ENCODE data around the gene NPFFR1.

- TF ChIP-seq, protein P1, sequence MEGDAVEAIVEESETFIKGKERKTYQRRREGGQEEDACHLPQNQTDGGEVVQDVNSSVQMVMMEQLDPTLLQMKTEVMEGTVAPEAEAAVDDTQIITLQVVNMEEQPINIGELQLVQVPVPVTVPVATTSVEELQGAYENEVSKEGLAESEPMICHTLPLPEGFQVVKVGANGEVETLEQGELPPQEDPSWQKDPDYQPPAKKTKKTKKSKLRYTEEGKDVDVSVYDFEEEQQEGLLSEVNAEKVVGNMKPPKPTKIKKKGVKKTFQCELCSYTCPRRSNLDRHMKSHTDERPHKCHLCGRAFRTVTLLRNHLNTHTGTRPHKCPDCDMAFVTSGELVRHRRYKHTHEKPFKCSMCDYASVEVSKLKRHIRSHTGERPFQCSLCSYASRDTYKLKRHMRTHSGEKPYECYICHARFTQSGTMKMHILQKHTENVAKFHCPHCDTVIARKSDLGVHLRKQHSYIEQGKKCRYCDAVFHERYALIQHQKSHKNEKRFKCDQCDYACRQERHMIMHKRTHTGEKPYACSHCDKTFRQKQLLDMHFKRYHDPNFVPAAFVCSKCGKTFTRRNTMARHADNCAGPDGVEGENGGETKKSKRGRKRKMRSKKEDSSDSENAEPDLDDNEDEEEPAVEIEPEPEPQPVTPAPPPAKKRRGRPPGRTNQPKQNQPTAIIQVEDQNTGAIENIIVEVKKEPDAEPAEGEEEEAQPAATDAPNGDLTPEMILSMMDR (conservative IDR thresholded peaks at IDR 0.05) = no peak
- no peak for TF ChIP-seq ZFX (IDR thresholded peaks at IDR 0.05)
Observed at GRCh38 chr10:70247360-70247759, 36.4 kb downstream of the NPFFR1 start.

All from C4-2B (cell line).